ENCODE data around the gene TXNDC17.
"Not testable (repeated sequence)": the region's sequence is repeated elsewhere in the genome, so short reads cannot be mapped to it uniquely, and the experiment has no call there.

TXNDC17 gene

GRCh38 chr17:6640536-6641246 lies at the start of gene TXNDC17, which contains the start of gene KIAA0753:
TSS of gene TXNDC17 (plus strand) at chr17:6641060. CDS start at chr17:6641083, 23 bp downstream.
TSS of gene KIAA0753 (minus strand) at chr17:6640711. CDS start at chr17:6635103, 5,608 bp downstream.
- DNase-seq (ENCODE audit: low read depth) = peak; percentile 87

GRCh38 chr17:6591599-6592158 lies 49.2 kb upstream of the TXNDC17 start:
- DNase-seq (ENCODE audit: low read depth) = no peak

- DNase-seq (ENCODE audit: low read depth) = no peak
These were observed 48.7 kb upstream of the TXNDC17 start for GRCh38 chr17:6592173-6592572.

GRCh38 chr17:6593371-6593770 lies 47.5 kb upstream of the TXNDC17 start:
- not testable (repeated sequence) for DNase-seq (ENCODE audit: low read depth)

GRCh38 chr17:6596081-6596480 lies 44.8 kb upstream of the TXNDC17 start:
- DNase-seq (ENCODE audit: low read depth) = no peak

GRCh38 chr17:6596511-6596910 lies 44.3 kb upstream of the TXNDC17 start:
- DNase-seq (ENCODE audit: low read depth) = no peak

GRCh38 chr17:6596941-6597340 lies 43.9 kb upstream of the TXNDC17 start:
- no peak for DNase-seq (ENCODE audit: low read depth)

GRCh38 chr17:6597727-6598126 lies 43.1 kb upstream of the TXNDC17 start:
- no peak for DNase-seq (ENCODE audit: low read depth)

GRCh38 chr17:6599364-6599763 lies 41.5 kb upstream of the TXNDC17 start:
- no peak for DNase-seq (ENCODE audit: low read depth)

GRCh38 chr17:6602141-6602540 lies 38.7 kb upstream of the TXNDC17 start:
- no peak for DNase-seq (ENCODE audit: low read depth)

- no peak for DNase-seq (ENCODE audit: low read depth)
These were observed 37.0 kb upstream of the TXNDC17 start for GRCh38 chr17:6603744-6604325.

- no peak for DNase-seq (ENCODE audit: low read depth)
These were observed 35.7 kb upstream of the TXNDC17 start for GRCh38 chr17:6605142-6605541.

- DNase-seq (ENCODE audit: low read depth) = no peak
These were observed 32.5 kb upstream of the TXNDC17 start for GRCh38 chr17:6608321-6608720.

GRCh38 chr17:6610011-6610410 lies 30.8 kb upstream of the TXNDC17 start:
- DNase-seq (ENCODE audit: low read depth) = no peak

GRCh38 chr17:6611231-6611630 lies 29.6 kb upstream of the TXNDC17 start:
- no peak for DNase-seq (ENCODE audit: low read depth)

- DNase-seq (ENCODE audit: low read depth) = no peak
These were observed 16.9 kb upstream of the TXNDC17 start for GRCh38 chr17:6623941-6624340.

GRCh38 chr17:6626616-6627015 lies 14.2 kb upstream of the TXNDC17 start:
- DNase-seq (ENCODE audit: low read depth) = no peak

- DNase-seq (ENCODE audit: low read depth) = no peak
These were observed 13.8 kb upstream of the TXNDC17 start for GRCh38 chr17:6627019-6627418.

- DNase-seq (ENCODE audit: low read depth) = no peak
These were observed 10.5 kb upstream of the TXNDC17 start for GRCh38 chr17:6630390-6630789.

- no peak for DNase-seq (ENCODE audit: low read depth)
These were observed 8.3 kb upstream of the TXNDC17 start for GRCh38 chr17:6632530-6632929.

GRCh38 chr17:6633263-6633662 lies 7.6 kb upstream of the TXNDC17 start:
- DNase-seq (ENCODE audit: low read depth) = no peak

- DNase-seq (ENCODE audit: low read depth) = no peak
These were observed 4.8 kb upstream of the TXNDC17 start for GRCh38 chr17:6636105-6636504.
